ENCODE results near the gene RPS10. TPM values are rescaled to one million over a fixed set of nuclear protein-coding genes. Genes with fewer than 3 reads are reported as not detected.

RPS10 gene
- total and polyA plus RNA-seq, 2 donors (not counting 1 experiment from before 2014, with no cell fraction given) = 1,649 to 2,883 TPM

GRCh38 chr6:34438705-34439104, 12.8 kb upstream of the RPS10 start:
- H4K20me1 ChIP-seq (ENCODE audit: control insufficient read depth, extremely low read depth, insufficient read depth, low read length) = no peaks in the 10 kb centered on the region
- no peaks in the 10 kb centered on the region for H3K9me3 ChIP-seq (ENCODE audit: control insufficient read depth, insufficient read depth, low read depth, low read length)
- DNase-seq (ENCODE audit: low read depth in 2 of 2) = no peak

GRCh38 chr6:34437644-34437970, 11.7 kb upstream of the RPS10 start:
- TF ChIP-seq EZH2 (IDR thresholded peaks at IDR 0.05; ENCODE audit: low read length, missing control alignments) = no peak
- no peak for TF ChIP-seq CTCF (conservative IDR thresholded peaks at IDR 0.05 in 1 of 2, IDR thresholded peaks at IDR 0.05 in 1 of 2; ENCODE audit: low read depth in 1 of 2, low read length in 2 of 2)
- DNase-seq (ENCODE audit: low read depth in 2 of 2) = no peak
- Histone ChIP-seq H3K4me3 (replicated peaks in 1 of 4; ENCODE audit: control extremely low read depth in 1 of 4, insufficient read depth in 1 of 4, low read depth in 3 of 4, low read length in 4 of 4) (no peak overlapping the region), H3K79me2 (ENCODE audit: control insufficient read depth, insufficient read depth, low read length) (no peaks in the 10 kb centered on the region), H3K9me3 (ENCODE audit: control insufficient read depth, insufficient read depth, low read depth, low read length) (no peaks in the 10 kb centered on the region), H3K4me1 (ENCODE audit: control insufficient read depth, extremely low read depth, insufficient read depth, low read length) (no peaks in the 10 kb centered on the region), H2AFZ (ENCODE audit: low read length) (no peak overlapping the region), H4K20me1 (ENCODE audit: control insufficient read depth, extremely low read depth, insufficient read depth, low read length) (no peaks in the 10 kb centered on the region), H3K4me2 (ENCODE audit: extremely low read depth, insufficient read depth, low read length) (no peak overlapping the region), H3K9ac (ENCODE audit: insufficient read depth, low read length) (no peak overlapping the region), H3K36me3 (ENCODE audit: control insufficient read depth, insufficient read depth, low read length) (no peaks in the 10 kb centered on the region), H3K27me3 (ENCODE audit: control insufficient read depth, insufficient read depth, low read length) (no peaks in the 10 kb centered on the region), H3K27ac (ENCODE audit: insufficient read depth, low read length) (no peak overlapping the region)

More at GRCh38 chr6:34438705-34439104, 12.8 kb upstream of the RPS10 start:
- H3K36me3 ChIP-seq (ENCODE audit: control insufficient read depth, insufficient read depth, low read length) = no peaks in the 10 kb centered on the region
- no peak overlapping the region for H3K9ac ChIP-seq (ENCODE audit: insufficient read depth, low read length)
- peaks cover 4% of the 10 kb centered on the region for H3K27me3 ChIP-seq (ENCODE audit: control insufficient read depth, insufficient read depth, low read length)
- H3K4me1 ChIP-seq (ENCODE audit: control insufficient read depth, extremely low read depth, insufficient read depth, low read length) = no peaks in the 10 kb centered on the region
- H2AFZ ChIP-seq (ENCODE audit: low read length) = no peak overlapping the region
- no peak overlapping the region for H3K4me2 ChIP-seq (ENCODE audit: extremely low read depth, insufficient read depth, low read length)
- no peak overlapping the region for H3K27ac ChIP-seq (ENCODE audit: insufficient read depth, low read length)
- H3K4me3 ChIP-seq (replicated peaks in 1 of 4; ENCODE audit: control extremely low read depth in 1 of 4, insufficient read depth in 1 of 4, low read depth in 3 of 4, low read length in 4 of 4) = no peak overlapping the region
- no peak for TF ChIP-seq CTCF (conservative IDR thresholded peaks at IDR 0.05 in 1 of 2, IDR thresholded peaks at IDR 0.05 in 1 of 2; ENCODE audit: low read depth in 1 of 2, low read length in 2 of 2)
- no peaks in the 10 kb centered on the region for H3K79me2 ChIP-seq (ENCODE audit: control insufficient read depth, insufficient read depth, low read length)

GRCh38 chr6:34436803-34437643, 11.2 kb upstream of the RPS10 start:
- Histone ChIP-seq H4K20me1 (ENCODE audit: control insufficient read depth, extremely low read depth, insufficient read depth, low read length) (no peaks in the 10 kb centered on the region), H3K4me3 (replicated peaks in 1 of 4; ENCODE audit: control extremely low read depth in 1 of 4, insufficient read depth in 1 of 4, low read depth in 3 of 4, low read length in 4 of 4) (no peak overlapping the region), H3K4me2 (ENCODE audit: extremely low read depth, insufficient read depth, low read length) (no peak overlapping the region), H3K79me2 (ENCODE audit: control insufficient read depth, insufficient read depth, low read length) (no peaks in the 10 kb centered on the region), H3K4me1 (ENCODE audit: control insufficient read depth, extremely low read depth, insufficient read depth, low read length) (no peaks in the 10 kb centered on the region), H3K9me3 (ENCODE audit: control insufficient read depth, insufficient read depth, low read depth, low read length) (no peaks in the 10 kb centered on the region), H2AFZ (ENCODE audit: low read length) (no peak overlapping the region), H3K27me3 (ENCODE audit: control insufficient read depth, insufficient read depth, low read length) (no peaks in the 10 kb centered on the region), H3K27ac (ENCODE audit: insufficient read depth, low read length) (no peak overlapping the region), H3K36me3 (ENCODE audit: control insufficient read depth, insufficient read depth, low read length) (no peaks in the 10 kb centered on the region), H3K9ac (ENCODE audit: insufficient read depth, low read length) (no peak overlapping the region)
- no peak for TF ChIP-seq CTCF (conservative IDR thresholded peaks at IDR 0.05 in 1 of 2, IDR thresholded peaks at IDR 0.05 in 1 of 2; ENCODE audit: low read depth in 1 of 2, low read length in 2 of 2)
- no peak for TF ChIP-seq EZH2 (IDR thresholded peaks at IDR 0.05; ENCODE audit: low read length, missing control alignments)
- no peak for DNase-seq (ENCODE audit: low read depth in 2 of 2)

All from fibroblast of lung (primary cell).